ENCODE data around the gene IQCF6. TPM values are rescaled to one million over a fixed set of nuclear protein-coding genes. Genes with fewer than 3 reads are reported as not detected.

IQCF6 gene
- total and polyA plus RNA-seq, 2 donors (not counting 3 experiments of a cell fraction or from before 2014, with no cell fraction given), result not detected

- dilution Hi-C loops (cut with MboI; ENCODE audit: extremely low pct_ligation_motif_present, low sequenced_read_pairs), result no loop called here
- FAIRE-seq (no peak), DNase-seq (ENCODE audit: low read depth, low spot score) (no peak)
- TF ChIP-seq POLR2AphosphoS5 (IDR thresholded peaks at IDR 0.05; ENCODE audit: insufficient read depth, low read depth, low read length) (no peak), MYC (IDR thresholded peaks at IDR 0.05; ENCODE audit: low read depth, low read length) (no peak), CTCF (IDR thresholded peaks at IDR 0.05; ENCODE audit: extremely low read depth in 1 of 2, insufficient read depth in 1 of 2, low read depth in 1 of 2, low read length in 2 of 2) (no peak), MAX (IDR thresholded peaks at IDR 0.05; ENCODE audit: insufficient read depth, insufficient read length) (no peak), GATA2 (IDR thresholded peaks at IDR 0.05; ENCODE audit: insufficient read depth, insufficient read length, low read depth, low read length) (no peak), FOS (IDR thresholded peaks at IDR 0.05; ENCODE audit: borderline replicate concordance, insufficient read depth, low read length) (no peak), EZH2 (IDR thresholded peaks at IDR 0.05; ENCODE audit: borderline replicate concordance, low read depth, low read length, severe bottlenecking) (no peak)
- Histone ChIP-seq H3K9me1 (replicated peaks; ENCODE audit: control insufficient read depth, extremely low read depth, insufficient read depth, low read length) (no peaks in the 10 kb centered on the region), H3K9ac (replicated peaks; ENCODE audit: extremely low read depth, insufficient read depth, low read length) (no peak overlapping the region), H3K4me1 (ENCODE audit: control insufficient read depth, extremely low read depth, insufficient read depth, low read length) (no peaks in the 10 kb centered on the region), H3K4me3 (replicated peaks in 1 of 3; ENCODE audit: insufficient read depth in 1 of 3, low read depth in 1 of 3, low read length in 3 of 3) (no peak overlapping the region), H3K27ac (ENCODE audit: insufficient read depth, low read depth, low read length) (no peak overlapping the region), H3K36me3 (ENCODE audit: control insufficient read depth in 2 of 2, extremely low read depth in 1 of 2, insufficient read depth in 2 of 2, low read length in 2 of 2) (no peaks in the 10 kb centered on the region), H3K79me2 (ENCODE audit: control insufficient read depth, insufficient read depth, low read length) (no peaks in the 10 kb centered on the region), H2AFZ (ENCODE audit: low read depth, low read length) (no peak overlapping the region), H4K20me1 (replicated peaks; ENCODE audit: control insufficient read depth, extremely low read depth, insufficient read depth, low read length) (no peaks in the 10 kb centered on the region), H3K9me3 (replicated peaks; ENCODE audit: control insufficient read depth, insufficient read depth, low read length) (no peaks in the 10 kb centered on the region), H3K27me3 (ENCODE audit: control insufficient read depth in 2 of 2, insufficient read depth in 2 of 2, low read length in 2 of 2) (peaks cover 4 to 7% of the 10 kb centered on the region in 2 experiments), H3K4me2 (ENCODE audit: insufficient read depth, low read length) (no peak overlapping the region)
- ChIA-PET POLR2A (no interaction called here), CTCF (no interaction called here)
- intact Hi-C loops (cut with micrococcal nuclease), result no loop called here
- BruUV-seq (replicated peaks), result no TSS peak
Observed at GRCh38 chr3:51808934-51809333, 29.9 kb upstream of the IQCF6 start.

Measured in endothelial cell of umbilical vein (primary cell).